ENCODE results near the gene IP6K1. TPM values are rescaled to one million over a fixed set of nuclear protein-coding genes. Genes with fewer than 3 reads are reported as not detected.

Gene IP6K1
- total RNA-seq, 2 experiments from 2014 or later, result 27.4 to 30.9 TPM

- intact Hi-C loops (cut with micrococcal nuclease; ENCODE audit: unreplicated experiment), result loop anchor here (10.0 kb wide), 1 partner anchor 418 kb away; no protein-coding TSS in a partner anchor
- Histone ChIP-seq H3K4me3 (ENCODE audit: low read depth, low read length, poor library complexity, severe bottlenecking) (peak overlapping the region; percentile 82), H4K20me1 (ENCODE audit: insufficient read depth, low read length) (no peaks in the 10 kb centered on the region), H3K9me2 (ENCODE audit: insufficient read depth, low read length) (no peaks in the 10 kb centered on the region), H3K4me2 (ENCODE audit: low read length) (peak overlapping the region; percentile 96), H3K4me1 (ENCODE audit: insufficient read depth, low read length, poor library complexity, severe bottlenecking) (peaks cover 59% of the 10 kb centered on the region), H3K9me3 (ENCODE audit: low read length) (no peaks in the 10 kb centered on the region), H3K36me3 (ENCODE audit: insufficient read depth, low read length) (no peaks in the 10 kb centered on the region), H3K27ac (ENCODE audit: low read depth, low read length, poor library complexity, severe bottlenecking) (peak overlapping the region; percentile 96), H2AFZ (ENCODE audit: low read length) (no peak overlapping the region; the same call in 1 of the 2 replicates), H3K79me2 (ENCODE audit: insufficient read depth, low read depth, low read length) (no peaks in the 10 kb centered on the region; the same call in 1 of the 2 replicates)
- DNase-seq (ENCODE audit: low spot score), result no peak
- POLR2A ChIA-PET, result interaction anchor here (1.3 to 2.1 kb wide), 2 partner anchors 19 to 95 kb away, joined by 3 to 7 read pairs; no protein-coding TSS in a partner anchor
- CTCF ChIA-PET (ENCODE audit: unreplicated experiment), result interaction anchor here (0.5 to 4.5 kb wide), 3 partner anchors 19 to 59 kb away, joined by 3 to 29 read pairs (median 5); no protein-coding TSS in a partner anchor
- no TSS peak for BruUV-seq (replicated peaks)
- TF ChIP-seq CTCF (conservative IDR thresholded peaks at IDR 0.05; ENCODE audit: low read length) (no peak), EZH2phosphoT487 (IDR thresholded peaks at IDR 0.05; ENCODE audit: borderline replicate concordance, low read depth, low read length) (no peak)
Measured at GRCh38 chr3:49806850-49807249, 20.5 kb upstream of the IP6K1 start.

- Histone ChIP-seq H3K4me1 (ENCODE audit: insufficient read depth, low read length, poor library complexity, severe bottlenecking) (peaks cover 59% of the 10 kb centered on the region), H4K20me1 (ENCODE audit: insufficient read depth, low read length) (no peaks in the 10 kb centered on the region), H3K9me2 (ENCODE audit: insufficient read depth, low read length) (no peaks in the 10 kb centered on the region), H3K36me3 (ENCODE audit: insufficient read depth, low read length) (no peaks in the 10 kb centered on the region), H2AFZ (ENCODE audit: low read length) (peak overlapping the region; percentile 11; the same call in 1 of the 2 replicates), H3K9me3 (ENCODE audit: low read length) (no peaks in the 10 kb centered on the region), H3K79me2 (ENCODE audit: insufficient read depth, low read depth, low read length) (no peaks in the 10 kb centered on the region; the same call in 1 of the 2 replicates), H3K27ac (ENCODE audit: low read depth, low read length, poor library complexity, severe bottlenecking) (peak overlapping the region; percentile 96), H3K4me2 (ENCODE audit: low read length) (peak overlapping the region; percentile 96), H3K4me3 (ENCODE audit: low read depth, low read length, poor library complexity, severe bottlenecking) (peak overlapping the region; percentile 82)
- ChIA-PET POLR2A (interaction anchor here (0.6 to 2.1 kb wide), 5 partner anchors 8 to 1249 kb away, joined by 3 to 15 read pairs (median 6); partner anchors contain the start of gene UBA7), CTCF (ENCODE audit: unreplicated experiment) (interaction anchor here (0.5 to 4.5 kb wide), 6 partner anchors 8 to 332 kb away, joined by 3 to 29 read pairs (median 4); partner anchors contain the start of gene UBA7)
- no peak for TF ChIP-seq CTCF (conservative IDR thresholded peaks at IDR 0.05; ENCODE audit: low read length)
- intact Hi-C loops (cut with micrococcal nuclease; ENCODE audit: unreplicated experiment), result loop anchor here (1.0 to 10.0 kb wide), 2 partner anchors 82 to 419 kb away; no protein-coding TSS in a partner anchor
- no TSS peak for BruUV-seq (replicated peaks)
- peak; percentile 78 for DNase-seq (ENCODE audit: low spot score)
Measured at GRCh38 chr3:49805897-49806701, 19.8 kb upstream of the IP6K1 start.
